ENCODE measurements around the gene NFE2L2.
"Not testable (repeated sequence)": the region's sequence is repeated elsewhere in the genome, so short reads cannot be mapped to it uniquely, and the experiment has no call there.

The NFE2L2 gene

DNA sequence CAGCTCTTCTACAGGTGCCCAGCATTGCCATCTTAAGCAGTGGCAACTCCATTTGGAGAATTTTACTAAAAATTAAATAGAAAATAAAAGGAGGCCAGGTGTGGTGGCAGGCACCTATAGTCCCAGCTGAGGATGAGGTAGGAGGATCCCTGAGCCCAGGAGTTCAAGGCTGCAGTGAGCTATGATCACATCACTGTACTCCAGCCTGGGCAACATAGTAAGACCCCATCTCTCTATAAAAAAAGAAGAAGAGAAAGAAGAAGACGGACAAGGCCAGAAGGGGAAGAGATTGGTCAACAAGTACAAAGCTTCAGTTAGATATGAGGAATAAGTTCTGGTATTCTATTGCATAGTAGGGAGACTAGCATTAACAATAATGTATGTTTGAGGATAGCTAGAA lies 73.6 kb downstream of the NFE2L2 start:
- DNase-seq (ENCODE audit: low spot score): no peak

DNA sequence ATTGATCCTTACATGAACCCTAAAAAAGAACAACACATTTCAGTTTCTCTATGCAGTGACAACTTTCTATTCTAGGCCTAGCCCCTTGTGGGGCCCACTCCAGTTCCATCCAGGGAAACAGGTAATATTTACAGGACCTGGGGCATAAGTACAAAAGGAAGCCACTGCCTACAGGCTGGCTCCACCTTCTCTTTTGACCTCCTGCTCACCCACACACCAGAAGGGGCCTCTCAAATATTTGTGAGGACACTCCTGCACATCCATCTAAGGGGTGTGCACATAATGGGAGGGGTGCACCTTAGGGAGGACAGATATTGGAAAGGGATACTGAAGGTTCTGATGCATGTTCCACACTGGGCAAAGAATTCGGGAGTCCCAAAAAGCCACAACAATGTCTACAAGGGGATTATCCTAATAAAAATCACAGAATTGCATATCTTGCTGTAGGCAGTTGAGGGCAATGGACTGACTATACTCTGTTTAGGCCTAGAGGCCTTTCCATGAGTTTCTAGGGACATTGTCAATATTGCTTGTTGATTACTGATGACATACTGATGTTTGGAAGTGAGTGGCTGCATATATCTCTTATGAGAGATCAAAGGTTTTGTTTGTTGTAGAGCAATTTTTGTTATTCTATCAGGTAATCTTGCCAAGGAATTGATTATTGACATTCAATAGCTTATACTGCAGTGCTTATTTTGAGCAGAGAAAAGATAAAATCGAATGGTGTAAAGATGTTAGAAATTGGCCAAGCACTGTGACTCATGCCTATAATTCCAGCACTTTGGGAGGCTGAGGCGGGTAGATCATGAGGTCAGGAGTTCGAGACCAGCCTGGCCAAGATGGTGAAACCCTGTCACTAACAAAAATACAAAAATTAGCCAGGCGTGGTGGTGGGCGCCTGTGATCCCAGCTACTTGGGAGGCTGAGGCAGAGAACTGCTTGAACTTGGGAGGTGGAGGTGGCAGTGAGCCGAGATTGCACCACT lies 75.8 kb downstream of the NFE2L2 start:
- DNase-seq (ENCODE audit: low spot score): no peak

DNA sequence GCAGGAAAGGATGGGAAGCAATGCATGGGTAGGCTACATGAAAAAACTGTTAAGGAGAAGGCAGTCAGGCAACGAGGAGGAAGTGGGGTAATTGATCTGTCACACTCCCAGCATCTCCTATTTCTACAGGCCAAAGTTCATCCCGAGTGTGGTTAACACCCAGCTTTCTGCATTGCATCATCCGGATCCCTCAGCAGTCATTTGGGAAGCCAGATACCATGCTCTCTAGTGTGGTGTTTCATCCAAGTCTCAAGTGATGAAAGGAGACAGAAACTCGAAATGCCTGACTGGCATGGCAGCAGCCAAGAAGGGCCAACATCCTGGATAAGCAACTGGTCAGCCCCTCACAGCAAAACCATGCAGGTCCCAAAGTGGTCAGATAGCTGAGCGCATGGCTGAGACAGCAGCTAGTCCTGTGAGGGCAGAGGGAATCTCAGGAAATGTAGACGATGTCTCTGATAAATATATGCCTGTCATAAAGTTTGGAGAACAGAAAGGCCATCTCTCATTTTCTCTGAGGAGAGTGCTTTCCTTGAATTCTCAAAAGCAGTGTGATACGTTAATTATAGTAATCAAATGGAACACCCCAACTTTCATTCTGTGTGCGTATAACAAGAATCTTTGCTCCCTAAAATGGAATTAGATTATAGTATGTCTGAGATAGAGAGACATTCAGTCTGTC lies 76.8 kb downstream of the NFE2L2 start:
- no peak for DNase-seq (ENCODE audit: low spot score)

GRCh38 chr2:177186038-177186437 lies 78.5 kb downstream of the NFE2L2 start:
- DNase-seq (ENCODE audit: low spot score): not testable (repeated sequence)

DNA sequence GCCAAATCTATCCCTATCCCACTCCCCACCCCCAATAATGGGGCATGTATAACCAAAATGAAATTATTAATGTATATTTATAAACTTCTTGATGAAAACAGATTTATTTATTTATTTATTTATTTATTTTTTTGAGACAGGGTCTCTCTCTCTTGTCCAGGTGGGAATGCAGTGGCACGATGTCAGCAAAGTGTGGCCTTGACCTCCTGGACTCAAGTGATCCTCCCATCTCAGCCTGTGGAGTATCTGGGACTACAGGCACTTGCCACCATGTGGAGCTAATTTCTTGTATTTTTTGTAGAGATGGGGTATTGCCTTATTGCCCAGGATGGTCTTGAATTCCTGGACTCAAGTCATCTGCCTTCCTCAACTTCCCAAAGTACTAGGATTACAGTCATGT lies 79.9 kb downstream of the NFE2L2 start:
- DNase-seq (ENCODE audit: low spot score): no peak

DNA sequence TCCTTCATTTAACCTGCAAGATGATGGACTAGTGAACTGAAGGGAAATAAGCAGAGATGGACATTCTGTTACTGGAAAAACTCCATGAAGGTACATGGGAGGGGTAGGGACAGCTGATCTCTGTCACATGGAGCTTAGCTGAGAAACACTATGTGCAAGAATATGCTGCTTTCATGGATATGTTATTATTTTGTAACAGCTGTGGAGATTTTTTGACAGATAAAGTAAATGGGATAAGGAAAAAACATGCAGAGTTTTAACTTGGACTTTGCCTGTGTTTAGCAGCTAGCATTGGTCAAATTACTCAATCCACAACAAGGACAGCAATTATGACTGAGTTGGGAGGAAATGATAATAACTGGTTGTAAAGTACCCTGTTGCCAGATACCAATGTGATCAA lies 80.7 kb downstream of the NFE2L2 start:
- no peak for DNase-seq (ENCODE audit: low spot score)
